Adrenal gland (tissue), 12 donors: Measurements from ENCODE around the gene CSNK1E. TPM values are rescaled to one million over a fixed set of nuclear protein-coding genes. Genes with fewer than 3 reads are reported as not detected.
A peak's percentile ranks its signal among the peaks of the same experiment; 100 is the strongest.

Experiments
- DNase-seq, 7 donors: peaks; one replicate each; pipeline ENCODE4 v3.0.0-alpha.2; 2019 to 2020
- H3K27ac ChIP-seq, 5 donors: fragments of 200-600 bp; sonication (generic) in 4 of 5; 1 replicate in 3 of 5; 2 replicates in 2 of 5; pipeline versions ENCODE4 v1.5.1 to v1.8.0; 2016 to 2020; ENCODE audit warnings: mild to moderate bottlenecking in 1 of 5
- H3K27me3 ChIP-seq: fragments of 200-600 bp; 2 replicates; pipeline ENCODE4 v1.8.0; 2021
- H3K36me3 ChIP-seq, 2 donors: fragments of 200-600 bp; replicated peaks in 1 of 2; 1 replicate in 1 of 2; 2 replicates in 1 of 2; pipeline versions ENCODE4 v1.5.1 to v1.8.0; 2018 to 2022
- H3K4me1 ChIP-seq, 2 donors: fragments of 200-600 bp; replicated peaks in 1 of 2; 1 replicate in 1 of 2; 2 replicates in 1 of 2; pipeline versions ENCODE4 v1.5.1 to v1.8.0; 2018 to 2021
- H3K4me3 ChIP-seq, 4 donors: fragments of 200-600 bp; sonication (generic) in 3 of 4; one replicate each; pipeline ENCODE4 v1.5.1; 2016 to 2018
- H3K9me3 ChIP-seq, 3 donors: fragments of 200-600 bp; sonication (generic) in 1 of 3; replicated peaks in 1 of 3; 1 replicate in 2 of 3; 2 replicates in 1 of 3; pipeline versions ENCODE4 v1.5.1 to v1.8.0; 2016 to 2021
- POLR2A ChIP-seq, 2 donors: fragments of 450-650 bp; IDR thresholded peaks; one replicate each; pipeline ENCODE4 v1.6.1; 2017; ENCODE audit warnings: antibody characterized with exemption in 2 of 2, mild to moderate bottlenecking in 2 of 2, moderate library complexity in 1 of 2
- WGBS, 4 donors: extraction: QIAGEN DNeasy Blood & Tissue Kit in 2 of 4; methylation state at CpG; one replicate each; pipeline versions ENCODE4 v1.1.5 to v1.1.7; 2013 to 2017; 5-methylcytosine and 5-hydroxymethylcytosine counted together
- intact Hi-C, 2 donors: fragments of 100-400 bp; cut with DNase I; formaldehyde crosslinking; loops; one replicate each; pipeline versions ENCODE4 v1.14.1 to v1.15.0; 2022 to 2023
- polyA plus RNA-seq, 3 donors: library from polyadenylated mRNA; stranded (reverse); fragments of 200-250 nt in 2 of 3; fragments of 350-450 nt in 1 of 3; fragmentation: Illumina TruSeq in 1 of 3; extraction: RNeasy Lipid Tissue Mini Kit (QIAGEN cat#74804) in 1 of 3; gene quantifications; one replicate each; pipeline ENCODE4 v1.2.3, GENCODE V29; 2013 to 2014
- total RNA-seq, 9 donors: library from RNA; depleted of rRNA in 4 of 9; stranded (reverse); fragments of >200 nt in 4 of 9; fragments of 120-200 nt in 1 of 9; fragmentation: NEBNext Ultra II Directional in 1 of 9; extraction: Animal tissue kit (Norgen Biotek cat#: 25700) in 1 of 9; gene quantifications; one replicate each; pipeline versions ENCODE4 v1.1.0 to v1.2.4, GENCODE V29; 2013 to 2023
- TF ChIP-seq, protein P1 (sequence below), 6 experiments: fragments of 450-650 bp in 4 of 6; fragments of 200-600 bp in 2 of 6; sonication (generic) in 1 of 6; IDR thresholded peaks; 1 replicate in 5 of 6; 2 replicates in 1 of 6; pipeline versions ENCODE4 v1.5.1 to v1.8.0; 2016 to 2021; ENCODE audit warnings: antibody characterized with exemption in 6 of 6, mild to moderate bottlenecking in 2 of 6, moderate library complexity in 1 of 6
- donor health status: healthy with polysubstance abuse.
- donor health status: Bipolar disorder and iron deficiency.
- donor health status: DM: yes; HTN: yes; CAD: no.
- donor health status: DM: no; HTN: no; CAD: no.
- donor health status: DM: no; HTN: no; CAD: no.
- donor health status: DM: yes; HTN: yes; CAD: no.

The CSNK1E gene
- total and polyA plus RNA-seq, 12 donors, result 28.4 to 142 (median 73.7) TPM

DNA sequence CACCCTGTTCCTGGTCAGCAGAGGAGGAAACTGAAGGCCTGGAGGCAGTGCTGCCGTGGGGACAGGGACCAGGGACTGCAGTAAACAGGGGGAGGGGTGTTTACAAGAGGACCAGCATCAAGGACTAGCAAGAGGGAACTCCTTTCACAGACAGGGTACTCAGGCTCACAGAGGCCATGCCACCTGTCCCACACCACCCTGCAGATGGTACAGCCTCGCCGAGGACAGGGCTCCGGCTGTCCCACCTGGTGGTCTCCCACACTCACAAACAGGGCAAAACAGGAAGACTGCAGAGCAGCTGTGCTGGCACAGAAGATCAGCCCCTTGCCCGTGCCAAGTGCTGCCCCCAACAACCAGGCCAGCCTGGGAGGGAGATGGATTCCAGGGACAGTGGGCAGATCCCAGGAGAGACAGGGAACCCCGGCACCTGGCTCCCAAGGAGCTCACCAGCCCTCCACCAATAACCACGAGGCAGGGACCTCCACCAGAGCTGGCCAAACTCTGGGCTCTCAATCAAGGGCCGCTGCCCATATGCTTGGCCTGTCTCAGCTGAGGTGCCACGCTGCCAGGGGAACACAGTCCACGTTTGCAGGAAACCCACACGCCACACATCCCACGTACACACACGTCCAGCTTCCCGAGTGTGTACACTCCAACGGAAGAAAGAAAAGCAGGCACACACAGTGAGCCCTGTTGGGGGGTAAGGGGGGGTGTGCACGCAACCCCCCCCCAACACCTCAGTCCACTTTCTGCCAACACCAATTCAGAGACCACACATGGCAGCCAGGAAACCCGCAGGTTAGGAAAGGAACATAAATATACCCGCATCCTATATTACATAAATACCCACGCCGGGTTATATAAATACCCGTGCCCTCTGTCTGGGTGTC, 2.1 kb downstream of the CSNK1E start:
- Histone ChIP-seq H3K36me3 (peaks cover 0 to 5% of the 10 kb centered on the region in 2 donors), H3K4me1 (peaks cover 39 to 70% of the 10 kb centered on the region in 2 donors), H3K27ac (peak overlapping the region; percentile 94 to 98 (median 97)), H3K4me3 (peak overlapping the region in 2 of 4 donors; percentile 87 to 94), H3K27me3 (no peaks in the 10 kb centered on the region), H3K9me3 (no peaks in the 10 kb centered on the region)
- 8 to 16% (median 11%) methylated on average over 12 to 21 of the region's 21 CpGs for WGBS, 4 donors
- DNase-seq, result peak in 3 of 7 donors; percentile 44 to 75 (median 56)
- intact Hi-C loops, result no loop called here
- TF ChIP-seq POLR2A (IDR thresholded peaks at IDR 0.05), result peak in 1 of 2 donors; percentile 7
- TF ChIP-seq, protein P1, sequence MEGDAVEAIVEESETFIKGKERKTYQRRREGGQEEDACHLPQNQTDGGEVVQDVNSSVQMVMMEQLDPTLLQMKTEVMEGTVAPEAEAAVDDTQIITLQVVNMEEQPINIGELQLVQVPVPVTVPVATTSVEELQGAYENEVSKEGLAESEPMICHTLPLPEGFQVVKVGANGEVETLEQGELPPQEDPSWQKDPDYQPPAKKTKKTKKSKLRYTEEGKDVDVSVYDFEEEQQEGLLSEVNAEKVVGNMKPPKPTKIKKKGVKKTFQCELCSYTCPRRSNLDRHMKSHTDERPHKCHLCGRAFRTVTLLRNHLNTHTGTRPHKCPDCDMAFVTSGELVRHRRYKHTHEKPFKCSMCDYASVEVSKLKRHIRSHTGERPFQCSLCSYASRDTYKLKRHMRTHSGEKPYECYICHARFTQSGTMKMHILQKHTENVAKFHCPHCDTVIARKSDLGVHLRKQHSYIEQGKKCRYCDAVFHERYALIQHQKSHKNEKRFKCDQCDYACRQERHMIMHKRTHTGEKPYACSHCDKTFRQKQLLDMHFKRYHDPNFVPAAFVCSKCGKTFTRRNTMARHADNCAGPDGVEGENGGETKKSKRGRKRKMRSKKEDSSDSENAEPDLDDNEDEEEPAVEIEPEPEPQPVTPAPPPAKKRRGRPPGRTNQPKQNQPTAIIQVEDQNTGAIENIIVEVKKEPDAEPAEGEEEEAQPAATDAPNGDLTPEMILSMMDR (IDR thresholded peaks at IDR 0.05), result no peak

DNA sequence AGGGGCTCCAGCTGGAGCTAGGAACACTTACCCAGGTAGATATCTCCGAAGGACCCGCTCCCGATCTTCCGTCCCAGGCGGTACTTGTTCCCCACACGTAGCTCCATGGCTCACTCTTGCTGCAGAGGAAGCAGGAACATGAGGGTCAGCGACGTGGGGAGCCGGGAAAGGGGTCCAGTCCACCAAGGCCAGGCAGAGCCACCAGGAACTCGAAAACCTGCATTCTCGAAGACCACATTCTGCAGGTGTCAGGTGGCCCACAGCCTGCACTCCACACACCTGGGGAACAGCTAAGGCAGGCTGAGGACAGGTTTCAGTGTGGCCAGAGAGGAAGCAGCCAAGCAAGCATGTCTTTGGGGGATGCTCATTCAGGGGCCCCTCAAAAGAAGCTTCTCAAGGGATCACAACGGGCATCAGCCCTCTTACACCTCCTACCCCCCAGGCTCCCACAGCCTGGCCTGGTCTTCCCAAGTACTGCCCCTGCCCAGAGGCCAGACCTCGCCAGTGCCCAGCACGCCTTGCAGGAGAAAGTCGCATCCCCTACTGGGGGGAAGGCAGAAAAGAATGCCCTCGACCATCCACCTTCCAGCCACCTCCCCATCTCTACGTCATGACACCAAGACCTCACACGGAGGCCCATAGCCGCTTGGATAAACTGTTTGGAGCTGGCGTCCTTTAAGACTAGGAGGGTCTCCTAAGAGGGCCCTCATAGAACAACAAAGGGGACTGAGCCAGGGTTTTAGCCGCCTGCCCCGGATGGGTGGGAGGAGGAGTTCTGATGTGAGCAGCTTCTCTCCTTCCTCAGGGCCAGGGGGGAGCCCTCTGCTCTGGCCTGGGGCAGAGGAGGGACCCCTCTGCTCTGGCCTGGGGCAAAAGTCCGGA, 2.9 kb downstream of the CSNK1E start:
- intact Hi-C loops, result no loop called here

DNA sequence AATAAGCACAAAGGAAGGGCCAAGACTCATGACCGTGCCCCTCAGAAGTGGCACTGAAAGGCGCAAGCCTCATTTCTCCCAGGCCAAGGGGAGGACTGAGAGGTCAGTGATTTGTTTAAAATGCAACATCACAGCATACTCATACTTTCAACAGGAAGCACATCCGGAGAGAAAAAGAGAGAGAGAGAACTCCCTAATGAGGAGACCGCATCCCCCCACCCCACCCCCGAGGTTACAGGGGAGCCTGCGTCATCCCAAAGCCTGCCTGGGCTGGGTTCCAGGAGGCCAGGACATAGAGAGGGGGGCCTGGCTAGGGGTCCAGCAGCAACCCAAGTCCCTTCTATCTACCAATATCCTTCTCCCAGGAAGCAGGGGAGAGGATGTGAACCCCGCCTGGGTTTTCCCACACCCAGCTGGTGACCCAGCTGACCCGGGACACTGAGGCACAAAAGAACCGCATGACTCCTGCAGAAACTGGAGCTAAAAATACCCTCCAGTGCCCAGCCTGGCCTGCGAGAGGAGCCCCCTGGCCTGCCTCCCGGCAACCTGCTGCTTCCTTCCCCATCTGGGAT, 3.8 kb downstream of the CSNK1E start:
- peaks cover 45 to 82% of the 10 kb centered on the region in 2 donors for H3K4me1 ChIP-seq

More for the DNA sequence above, 2.9 kb downstream of the CSNK1E start:
- Histone ChIP-seq H3K4me1 (peaks cover 45 to 79% of the 10 kb centered on the region in 2 donors), H3K27ac (peak overlapping the region; percentile 59 to 98 (median 97)), H3K27me3 (no peaks in the 10 kb centered on the region), H3K9me3 (no peaks in the 10 kb centered on the region), H3K4me3 (peak overlapping the region in 1 of 4 donors; percentile 87), H3K36me3 (peaks cover 0 to 6% of the 10 kb centered on the region in 2 donors)
- DNase-seq, result no peak
- 65 to 86% (median 71%) methylated on average over 12 to 23 of the region's 23 CpGs for WGBS, 4 donors
- TF ChIP-seq POLR2A (IDR thresholded peaks at IDR 0.05), result no peak
- TF ChIP-seq, protein P1 (IDR thresholded peaks at IDR 0.05), result no peak

More for the DNA sequence above, 3.8 kb downstream of the CSNK1E start:
- intact Hi-C loops, result no loop called here
- Histone ChIP-seq H3K36me3 (peaks cover 0 to 9% of the 10 kb centered on the region in 2 donors), H3K4me3 (no peak overlapping the region), H3K27ac (peak overlapping the region in 4 of 5 donors; percentile 94 to 98 (median 97)), H3K27me3 (no peaks in the 10 kb centered on the region), H3K9me3 (no peaks in the 10 kb centered on the region)
- WGBS, 4 donors, result 25 to 42% (median 26%) methylated on average over 5 to 11 of the region's 11 CpGs
- peak in 1 of 2 donors; percentile 17 for TF ChIP-seq POLR2A (IDR thresholded peaks at IDR 0.05)
- TF ChIP-seq, protein P1 (IDR thresholded peaks at IDR 0.05), result no peak
- peak; percentile 62 to 86 (median 77) for DNase-seq
